ENCODE results near the gene UCN3.

GRCh38 chr10:5376450-5376849 is 11.7 kb downstream of the UCN3 start:
- TF ChIP-seq MXI1 (IDR thresholded peaks at IDR 0.05; ENCODE audit: borderline replicate concordance, low read depth, low read length) (no peak), POLR2A (IDR thresholded peaks at IDR 0.05; ENCODE audit: low read depth, low read length) (no peak), CEBPB (IDR thresholded peaks at IDR 0.05; ENCODE audit: low read depth, low read length) (no peak), RFX5 (IDR thresholded peaks at IDR 0.05; ENCODE audit: low read depth, low read length) (no peak), CHD1 (IDR thresholded peaks at IDR 0.05; ENCODE audit: low read depth, low read length) (no peak), RAD21 (IDR thresholded peaks at IDR 0.05; ENCODE audit: low read length) (no peak), BHLHE40 (IDR thresholded peaks at IDR 0.05; ENCODE audit: low read depth, low read length) (no peak), MAFK (IDR thresholded peaks at IDR 0.05; ENCODE audit: low read depth, low read length) (no peak)
- TF ChIP-seq, protein P1, sequence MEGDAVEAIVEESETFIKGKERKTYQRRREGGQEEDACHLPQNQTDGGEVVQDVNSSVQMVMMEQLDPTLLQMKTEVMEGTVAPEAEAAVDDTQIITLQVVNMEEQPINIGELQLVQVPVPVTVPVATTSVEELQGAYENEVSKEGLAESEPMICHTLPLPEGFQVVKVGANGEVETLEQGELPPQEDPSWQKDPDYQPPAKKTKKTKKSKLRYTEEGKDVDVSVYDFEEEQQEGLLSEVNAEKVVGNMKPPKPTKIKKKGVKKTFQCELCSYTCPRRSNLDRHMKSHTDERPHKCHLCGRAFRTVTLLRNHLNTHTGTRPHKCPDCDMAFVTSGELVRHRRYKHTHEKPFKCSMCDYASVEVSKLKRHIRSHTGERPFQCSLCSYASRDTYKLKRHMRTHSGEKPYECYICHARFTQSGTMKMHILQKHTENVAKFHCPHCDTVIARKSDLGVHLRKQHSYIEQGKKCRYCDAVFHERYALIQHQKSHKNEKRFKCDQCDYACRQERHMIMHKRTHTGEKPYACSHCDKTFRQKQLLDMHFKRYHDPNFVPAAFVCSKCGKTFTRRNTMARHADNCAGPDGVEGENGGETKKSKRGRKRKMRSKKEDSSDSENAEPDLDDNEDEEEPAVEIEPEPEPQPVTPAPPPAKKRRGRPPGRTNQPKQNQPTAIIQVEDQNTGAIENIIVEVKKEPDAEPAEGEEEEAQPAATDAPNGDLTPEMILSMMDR (conservative IDR thresholded peaks at IDR 0.05; ENCODE audit: low read depth, low read length) = no peak
- TF ChIP-seq, protein P2, sequence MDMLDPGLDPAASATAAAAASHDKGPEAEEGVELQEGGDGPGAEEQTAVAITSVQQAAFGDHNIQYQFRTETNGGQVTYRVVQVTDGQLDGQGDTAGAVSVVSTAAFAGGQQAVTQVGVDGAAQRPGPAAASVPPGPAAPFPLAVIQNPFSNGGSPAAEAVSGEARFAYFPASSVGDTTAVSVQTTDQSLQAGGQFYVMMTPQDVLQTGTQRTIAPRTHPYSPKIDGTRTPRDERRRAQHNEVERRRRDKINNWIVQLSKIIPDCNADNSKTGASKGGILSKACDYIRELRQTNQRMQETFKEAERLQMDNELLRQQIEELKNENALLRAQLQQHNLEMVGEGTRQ (IDR thresholded peaks at IDR 0.05; ENCODE audit: low read depth, low read length) = no peak
